GM20000 (cell line): Measurements from ENCODE around the gene SLC22A15.

Source experiments
- DNase-seq: peaks from one replicate; pipeline ENCODE4 v3.0.0; 2012; ENCODE audit warnings: low spot score
- CTCF ChIP-seq: IDR thresholded peaks from 2 replicates; pipeline ENCODE4 v1.5.1; 2012; ENCODE audit warnings: mild to moderate bottlenecking, control low read depth; ENCODE audit errors: extremely low read depth, missing control alignments

The SLC22A15 gene

GRCh38 chr1:116018007-116018406 is 41.7 kb downstream of the SLC22A15 start:
- no peak for TF ChIP-seq CTCF
- DNase-seq: no peak

- no peak for DNase-seq
- no peak for TF ChIP-seq CTCF
These were observed 43.4 kb downstream of the SLC22A15 start for GRCh38 chr1:116019653-116020253.

GRCh38 chr1:116020668-116021272 is 44.5 kb downstream of the SLC22A15 start:
- peak; percentile 55 for TF ChIP-seq CTCF
- peak; percentile 49 for DNase-seq

- TF ChIP-seq CTCF: no peak
- no peak for DNase-seq
These were observed 48.3 kb downstream of the SLC22A15 start for GRCh38 chr1:116024626-116025025.

GRCh38 chr1:116026631-116027030 is 50.3 kb downstream of the SLC22A15 start:
- TF ChIP-seq CTCF: no peak

GRCh38 chr1:116031302-116031835 is 55.1 kb downstream of the SLC22A15 start:
- TF ChIP-seq CTCF: no peak

More at GRCh38 chr1:116026631-116027030, 50.3 kb downstream of the SLC22A15 start:
- DNase-seq: no peak

GRCh38 chr1:116033322-116033721 is 57.0 kb downstream of the SLC22A15 start:
- no peak for TF ChIP-seq CTCF
- no peak for DNase-seq

More at GRCh38 chr1:116031302-116031835, 55.1 kb downstream of the SLC22A15 start:
- no peak for DNase-seq
